SHP77 (cell line): ENCODE data around the gene ST6GALNAC5.

Source experiments
- DNase-seq, 2 experiments: peaks; one replicate each; lab custom pipeline; 2025; lab: John Stamatoyannopoulos, UW

The ST6GALNAC5 gene

DNA sequence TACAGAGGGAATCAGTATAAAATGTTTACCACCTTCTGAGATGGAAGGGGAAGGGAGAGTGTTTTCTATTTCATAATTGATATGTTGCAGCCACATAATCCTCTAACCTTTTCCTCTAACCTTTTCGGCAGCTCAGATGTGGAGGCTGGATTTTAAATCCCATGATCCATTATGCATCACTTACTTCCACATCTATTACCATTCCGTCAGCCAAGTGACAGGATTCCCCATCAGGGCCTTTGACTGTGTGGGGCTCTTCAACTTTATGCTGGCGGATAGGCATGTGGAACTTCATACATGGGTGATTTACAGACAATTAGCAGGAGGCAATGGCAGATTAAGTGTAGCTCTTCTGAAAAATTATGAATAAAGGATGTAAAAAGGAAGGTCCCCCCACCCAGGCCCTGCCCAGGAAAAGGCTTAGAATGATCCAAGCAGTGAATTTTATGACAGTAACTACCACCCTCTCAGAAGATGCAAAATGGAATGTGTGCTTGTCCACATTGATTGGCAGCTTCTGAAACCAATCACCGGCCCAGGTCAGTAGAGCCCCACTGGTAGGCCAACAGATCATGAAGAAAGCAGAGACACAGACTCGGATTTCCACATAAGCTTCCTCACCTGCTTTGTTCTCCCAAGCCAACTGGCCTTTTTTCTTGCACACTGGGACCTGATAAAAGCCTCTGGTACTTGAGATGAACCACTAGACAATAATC lies 147.0 kb downstream of the ST6GALNAC5 start:
- DNase-seq: no peak

DNA sequence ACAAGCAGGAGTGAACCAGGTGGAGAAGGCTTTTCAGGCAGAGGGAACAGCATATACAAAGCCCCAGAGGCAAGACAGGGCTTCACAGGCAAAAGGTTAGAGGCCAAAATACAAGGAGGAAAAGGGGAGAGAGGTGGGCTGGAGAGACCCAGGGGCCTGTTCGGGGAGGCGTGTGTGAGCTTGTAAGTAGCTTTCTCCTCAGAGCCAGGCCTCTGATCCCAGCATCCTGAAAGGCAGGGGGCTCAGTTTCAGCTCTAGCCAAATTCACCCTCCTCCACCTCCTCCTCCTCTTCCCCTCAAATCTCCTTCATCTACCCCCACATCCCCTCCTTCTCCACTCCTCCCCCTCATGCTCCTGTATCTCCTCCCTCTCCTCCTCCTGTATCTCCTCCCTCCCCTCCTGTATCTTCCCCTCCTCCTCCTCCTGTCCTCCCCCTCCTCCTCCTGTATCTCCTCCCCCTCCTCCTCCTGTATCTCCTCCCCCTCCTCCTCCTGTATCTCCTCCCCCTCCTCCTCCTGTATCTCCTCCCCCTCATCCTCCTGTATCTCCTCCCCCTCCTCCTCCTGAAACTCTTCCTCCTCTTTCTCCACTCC lies 148.6 kb downstream of the ST6GALNAC5 start:
- DNase-seq: no peak

DNA sequence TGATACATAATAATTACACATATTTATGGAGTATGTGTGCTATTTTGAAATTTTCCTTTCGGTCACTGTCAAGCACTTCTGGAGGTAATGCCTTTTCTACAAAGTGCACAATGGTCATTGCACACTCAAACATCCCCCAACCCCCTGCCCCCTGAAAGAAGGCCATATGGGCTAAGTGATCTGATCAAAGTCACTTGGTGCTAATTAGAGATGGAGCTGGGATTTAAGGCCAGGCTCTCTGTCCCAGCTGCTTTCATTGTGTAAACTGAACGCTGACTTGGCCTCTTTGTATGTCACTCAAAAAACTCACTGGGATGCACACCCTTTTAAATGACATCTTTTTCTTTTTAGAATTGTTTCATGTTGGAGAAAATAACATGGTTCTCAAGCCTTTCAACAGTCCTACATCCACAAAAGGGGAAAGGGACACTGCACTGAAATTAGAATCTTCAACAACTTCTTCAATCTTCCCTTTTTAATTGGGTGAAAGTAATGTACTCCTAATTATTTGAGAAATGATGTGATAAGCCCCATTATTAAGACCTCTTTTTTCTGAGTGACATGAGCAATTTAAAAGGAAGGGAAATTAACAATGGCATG lies 149.2 kb downstream of the ST6GALNAC5 start:
- DNase-seq: no peak

DNA sequence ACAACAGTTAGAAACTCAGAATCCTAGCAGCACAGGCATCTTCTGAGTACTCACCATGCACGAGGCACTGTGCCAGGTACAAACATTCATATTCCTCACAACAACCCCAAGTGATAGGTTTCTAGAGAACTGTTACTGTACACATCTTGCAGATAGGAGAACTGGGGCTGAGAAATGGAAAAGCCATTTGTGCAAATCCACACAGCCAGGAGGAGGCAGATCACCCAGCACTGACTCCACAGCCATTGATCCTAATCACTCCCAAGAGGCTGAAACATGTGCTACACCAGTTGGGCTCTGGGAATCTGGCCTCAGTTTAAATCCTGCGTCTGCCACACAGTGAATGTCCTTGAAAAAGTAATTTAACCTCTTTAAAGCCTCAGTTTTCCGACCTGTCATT lies 151.0 kb downstream of the ST6GALNAC5 start:
- DNase-seq: no peak

DNA sequence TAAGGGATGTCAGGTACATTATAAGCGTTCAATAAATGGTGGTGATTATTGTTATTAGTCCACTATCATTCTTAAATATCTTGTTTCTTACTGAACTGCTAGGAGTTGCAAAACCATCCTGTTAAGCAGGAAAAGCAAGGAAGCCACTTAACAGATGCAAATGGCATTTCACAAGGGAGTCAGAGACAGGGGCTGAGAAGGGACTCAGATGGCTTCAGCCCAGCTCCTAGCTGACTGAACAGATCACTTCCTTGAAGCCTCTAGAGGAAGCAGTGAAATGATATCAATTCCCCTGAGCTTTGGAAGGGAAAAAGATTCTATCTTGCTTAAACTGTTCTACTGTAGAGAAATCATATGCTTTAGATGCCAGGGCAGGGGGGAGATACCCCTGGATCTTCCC lies 151.5 kb downstream of the ST6GALNAC5 start:
- DNase-seq: no peak

DNA sequence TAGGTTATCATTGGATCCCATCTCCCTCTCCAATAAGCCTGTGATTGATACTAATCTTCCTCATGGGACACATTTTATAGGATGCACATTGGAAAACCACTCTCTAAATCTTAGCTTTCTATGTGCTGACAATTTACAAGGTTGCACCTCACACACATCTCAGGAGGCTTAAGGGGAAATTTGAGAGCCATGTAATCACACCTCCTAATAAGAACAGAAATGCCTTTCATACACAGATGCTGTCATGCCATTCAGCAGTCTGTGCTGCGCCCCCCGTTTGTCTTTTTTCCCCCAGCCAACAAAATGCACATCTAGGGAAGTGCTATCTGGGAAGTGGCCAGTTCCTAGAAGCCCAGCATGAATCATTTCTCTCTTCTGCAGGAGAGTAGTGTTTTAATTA lies 154.5 kb downstream of the ST6GALNAC5 start:
- no peak for DNase-seq

DNA sequence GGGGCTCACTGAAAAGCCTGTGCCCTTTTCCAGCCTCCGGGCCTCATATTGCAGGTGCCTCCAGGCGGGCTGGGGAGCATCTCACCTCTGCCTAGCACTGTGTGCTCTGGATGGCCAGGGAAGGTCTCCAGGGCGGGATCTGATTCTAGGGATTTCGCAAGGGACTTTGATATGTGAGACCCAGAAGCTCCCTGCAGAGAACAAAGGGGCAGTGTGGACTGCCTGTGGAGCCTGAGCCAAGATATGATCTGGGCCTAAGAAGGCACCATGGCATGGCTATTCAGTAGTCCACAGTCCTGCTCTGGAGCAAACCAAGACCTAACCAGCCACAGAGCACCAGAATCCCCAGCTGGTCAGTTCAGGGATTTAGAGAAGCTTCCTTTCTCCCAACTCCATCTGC lies 157.2 kb downstream of the ST6GALNAC5 start:
- no peak for DNase-seq

DNA sequence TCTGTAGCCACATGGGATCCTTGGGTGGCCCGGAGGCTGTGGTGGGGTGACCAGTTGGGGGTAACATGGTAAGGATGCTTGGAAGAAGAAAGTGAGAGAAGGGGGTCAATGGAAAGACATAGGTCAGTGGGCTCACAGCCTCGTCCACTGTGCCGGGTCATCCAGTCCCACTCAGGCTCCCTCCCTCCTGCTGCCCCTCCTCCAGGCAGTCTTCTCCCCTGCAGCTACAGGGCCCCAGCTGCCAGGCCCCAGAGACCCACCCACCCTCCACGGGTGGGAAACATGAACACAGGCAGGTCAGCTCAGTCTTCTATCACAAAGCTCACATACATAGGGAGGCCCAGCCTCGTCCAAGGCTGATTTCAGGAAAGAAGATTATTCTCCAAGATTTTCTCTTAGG lies 158.3 kb downstream of the ST6GALNAC5 start:
- DNase-seq: no peak

DNA sequence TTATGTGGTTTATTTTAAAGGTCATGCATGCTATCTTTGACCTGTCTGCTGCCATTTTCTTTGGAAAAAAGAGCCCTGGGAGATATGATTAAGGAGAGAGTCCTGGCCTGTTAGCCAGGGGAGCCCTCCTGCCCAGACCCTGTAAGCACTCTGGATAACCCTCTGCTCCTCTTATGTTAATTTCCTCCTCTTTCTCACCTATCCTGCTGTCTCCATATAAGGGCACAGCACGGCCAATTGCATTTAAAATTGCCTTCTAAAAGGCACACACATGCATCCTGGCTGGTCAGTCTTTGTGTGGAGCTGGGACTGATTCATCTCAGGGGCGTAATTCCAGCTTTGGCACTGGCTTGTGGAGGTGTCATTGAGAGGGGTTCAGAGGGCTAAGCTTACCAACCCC lies 158.9 kb downstream of the ST6GALNAC5 start:
- DNase-seq: no peak

DNA sequence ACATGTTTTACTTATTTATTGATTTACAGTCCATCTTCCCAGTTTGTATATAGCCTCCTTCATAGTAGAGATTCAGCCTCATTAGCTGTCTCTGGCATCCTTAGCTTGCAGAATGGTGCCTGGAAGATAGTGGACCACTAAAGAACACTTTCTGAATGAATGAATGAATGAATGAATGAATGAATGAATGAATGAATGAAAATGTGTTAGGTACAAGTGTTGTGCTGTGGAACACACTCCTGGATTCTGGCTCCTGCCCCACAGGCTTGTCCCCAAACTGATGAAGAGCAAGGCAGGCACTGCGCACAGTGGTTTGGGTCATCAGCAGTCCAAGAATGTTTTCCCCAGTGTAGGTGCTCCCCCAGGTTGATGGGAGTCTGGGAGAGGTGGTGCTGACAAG lies 159.4 kb downstream of the ST6GALNAC5 start:
- no peak for DNase-seq

DNA sequence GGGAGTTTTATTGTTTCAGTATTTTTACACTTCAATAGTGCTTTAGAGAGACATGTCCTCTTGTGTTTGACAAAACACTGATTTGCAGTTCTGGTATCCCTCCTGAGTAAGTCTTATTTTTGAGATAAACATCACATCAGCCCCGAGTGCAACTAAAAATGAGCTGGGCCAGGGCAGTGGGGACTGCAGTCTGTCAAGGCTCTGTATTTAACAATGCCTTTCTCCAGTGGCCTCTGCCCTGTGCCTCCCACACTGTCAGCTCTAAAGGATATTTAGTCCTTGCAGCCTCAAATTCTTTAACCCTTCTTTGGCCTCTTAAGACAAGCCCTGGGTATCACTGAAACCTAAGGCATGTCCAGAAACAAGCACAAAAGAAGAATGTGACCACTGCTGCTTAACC lies 160.6 kb downstream of the ST6GALNAC5 start:
- no peak for DNase-seq

DNA sequence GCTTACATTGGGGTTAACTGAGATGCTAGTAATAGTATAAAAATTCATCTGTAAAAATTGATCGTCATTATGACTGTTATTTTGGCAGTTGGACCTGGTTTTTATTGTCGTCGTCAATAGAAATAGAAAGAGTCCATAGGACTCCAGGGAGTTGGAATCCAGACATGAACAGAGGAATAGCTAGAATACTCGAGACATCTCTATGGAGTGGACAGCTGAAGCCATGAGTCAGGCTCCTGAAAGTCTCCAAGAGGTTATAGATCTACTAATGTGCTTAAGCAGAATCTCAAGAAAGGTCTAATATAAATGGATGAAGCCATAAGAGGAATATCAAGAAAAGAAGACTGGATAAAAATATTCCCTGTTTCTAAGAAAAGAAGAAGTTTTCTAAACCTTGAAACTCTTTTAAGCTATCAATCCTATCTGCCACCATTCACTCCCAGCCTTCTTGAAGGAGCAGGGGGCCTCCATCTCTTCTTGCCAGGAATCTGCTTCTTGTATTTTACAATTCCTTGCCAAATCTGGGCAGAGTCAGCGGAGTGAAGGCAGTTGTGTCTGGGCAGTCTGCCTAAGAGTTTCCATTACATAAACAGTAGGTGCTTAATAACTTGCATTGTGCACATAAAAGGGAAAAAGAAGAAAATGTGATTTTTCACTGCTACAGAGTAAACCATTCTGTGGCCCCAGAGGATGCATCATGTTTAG lies 163.3 kb downstream of the ST6GALNAC5 start:
- DNase-seq: peak in 1 of 2 experiments; percentile 17

DNA sequence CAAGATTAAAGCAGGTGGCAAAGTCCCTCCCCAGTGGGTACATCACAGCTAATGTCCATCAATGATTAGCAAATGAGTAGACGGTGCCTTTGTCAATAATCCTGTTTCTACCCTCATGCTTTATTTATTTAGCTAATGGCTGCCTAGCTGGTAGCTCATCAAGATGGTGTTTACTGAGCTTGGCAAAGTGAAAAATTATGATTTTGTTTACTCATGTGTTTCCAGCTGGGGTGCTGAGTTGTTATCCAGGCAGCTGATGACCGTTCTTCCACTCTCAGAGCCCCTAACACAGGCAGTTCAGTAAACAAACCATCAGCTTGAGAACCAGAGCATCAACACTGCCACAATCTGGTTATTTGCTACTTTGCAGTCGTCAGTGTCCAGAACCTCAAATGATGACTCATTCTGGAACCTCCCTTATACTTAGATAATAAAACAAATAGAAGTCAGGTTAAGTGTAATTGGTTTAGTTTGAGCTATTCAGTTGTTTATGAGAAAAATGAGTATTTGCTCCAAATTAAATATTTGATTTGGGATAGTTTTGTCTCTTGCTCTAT lies 163.9 kb downstream of the ST6GALNAC5 start:
- DNase-seq: peak; percentile 24 to 61

DNA sequence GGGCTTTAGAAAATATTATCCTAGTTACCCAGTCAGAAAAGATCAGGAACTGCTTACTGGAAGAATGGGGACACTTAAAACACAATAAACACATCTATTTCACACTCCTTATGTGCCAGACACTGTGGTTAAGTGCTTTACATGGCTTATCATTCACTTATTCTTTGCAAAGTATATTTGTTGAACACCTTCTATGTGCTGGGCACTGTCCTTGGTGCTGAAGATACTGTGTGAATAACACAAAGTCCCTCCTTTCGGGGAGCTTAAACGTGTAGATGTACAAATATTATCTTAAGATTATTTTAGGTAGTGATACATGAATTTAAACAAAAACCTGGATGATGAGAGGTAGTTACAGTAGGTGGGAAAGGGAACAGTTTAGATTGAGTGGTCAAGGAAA lies 169.3 kb downstream of the ST6GALNAC5 start:
- DNase-seq: no peak

DNA sequence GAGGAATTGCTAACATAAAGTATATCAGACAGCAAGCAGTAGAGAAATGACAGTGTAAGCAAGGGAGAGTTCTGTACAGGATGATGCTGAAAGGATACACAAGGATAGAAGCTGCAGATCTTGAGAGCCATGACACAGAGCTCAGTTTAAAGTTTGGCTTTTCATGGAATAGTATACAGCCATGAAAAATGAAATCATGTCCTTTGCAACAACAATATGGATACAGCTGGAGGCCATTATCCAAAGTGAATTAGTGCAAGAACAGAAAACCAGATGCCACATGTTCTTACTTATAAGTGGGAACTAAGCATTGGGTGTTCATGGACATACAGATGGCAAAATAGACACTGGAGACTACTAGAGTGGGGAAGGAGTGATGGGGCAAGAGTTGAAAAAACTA lies 169.8 kb downstream of the ST6GALNAC5 start:
- no peak for DNase-seq

DNA sequence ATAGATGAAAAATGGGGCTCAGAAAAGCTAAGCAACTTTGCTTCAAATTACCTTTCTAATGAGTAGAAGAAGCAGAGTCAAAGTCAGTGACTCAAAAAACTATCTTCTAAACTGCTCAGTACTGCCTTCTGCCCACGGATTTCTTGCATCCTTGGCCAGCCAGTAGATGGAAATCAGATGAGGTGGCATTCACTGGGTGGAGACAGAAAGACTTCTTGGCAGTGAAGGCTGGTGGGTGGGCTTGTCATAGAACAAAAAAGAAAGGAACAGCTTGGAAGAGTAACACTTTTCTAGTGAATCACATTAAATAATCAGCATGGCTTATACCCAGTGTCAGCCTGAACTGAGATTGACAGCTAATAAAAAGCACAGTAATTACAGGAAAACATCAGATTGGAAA lies 170.7 kb downstream of the ST6GALNAC5 start:
- DNase-seq: no peak

DNA sequence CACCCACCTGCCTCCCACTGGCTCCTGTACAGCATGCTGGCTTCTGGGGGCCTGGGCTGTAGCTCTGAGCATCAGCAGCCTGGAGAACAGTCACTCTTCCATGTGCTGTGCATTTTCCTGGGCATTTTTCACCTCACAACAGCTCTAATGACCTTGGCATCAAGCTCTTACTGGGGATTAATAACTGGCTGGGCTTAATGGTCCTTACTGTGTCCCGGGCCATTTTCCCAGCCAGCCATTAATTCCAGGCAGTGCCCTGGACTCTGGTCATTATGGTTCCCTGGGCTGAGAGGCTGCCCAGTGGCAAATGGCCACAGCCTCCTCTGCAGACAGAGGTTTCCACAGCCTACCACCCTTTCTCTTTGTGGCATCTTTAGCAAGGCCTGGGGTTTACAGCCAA lies 171.8 kb downstream of the ST6GALNAC5 start:
- no peak for DNase-seq

DNA sequence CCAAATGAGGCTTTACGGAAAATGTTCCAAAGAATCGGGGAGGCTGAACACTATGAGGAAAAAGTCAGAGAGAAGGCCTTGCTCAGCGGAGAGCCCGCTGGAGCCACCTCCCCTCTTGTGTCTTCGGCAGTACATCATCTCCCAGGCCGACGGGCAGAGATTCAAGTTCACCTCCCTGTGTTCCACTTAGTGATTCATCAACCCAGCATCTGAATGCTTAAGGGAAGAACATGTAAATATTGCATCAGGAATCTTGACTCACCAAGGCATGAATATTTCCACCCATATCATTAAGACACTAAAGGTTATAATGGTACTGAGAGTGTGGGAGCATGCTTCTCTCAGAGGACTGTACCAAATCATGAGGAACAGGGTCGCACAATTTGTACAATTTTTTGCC lies 172.5 kb downstream of the ST6GALNAC5 start:
- DNase-seq: no peak

DNA sequence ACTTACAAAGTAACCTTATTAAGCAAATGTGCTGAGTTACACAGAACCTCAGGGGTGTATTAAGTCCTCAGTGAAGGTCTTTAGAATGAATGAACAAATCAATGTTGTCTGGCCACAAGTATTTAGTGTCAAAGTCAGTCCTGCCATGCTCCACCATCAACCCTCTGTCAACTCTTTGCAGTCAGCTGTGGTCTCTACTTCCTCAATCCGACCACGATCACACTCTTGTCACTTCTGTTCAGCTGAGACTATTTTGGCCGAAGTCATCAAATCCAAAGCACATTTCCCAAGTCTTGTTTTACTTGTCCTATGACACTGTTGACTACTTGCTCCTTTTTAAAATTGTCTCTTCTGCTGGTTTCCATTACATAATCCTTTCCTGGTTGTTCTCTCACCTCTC lies 173.5 kb downstream of the ST6GALNAC5 start:
- no peak for DNase-seq

DNA sequence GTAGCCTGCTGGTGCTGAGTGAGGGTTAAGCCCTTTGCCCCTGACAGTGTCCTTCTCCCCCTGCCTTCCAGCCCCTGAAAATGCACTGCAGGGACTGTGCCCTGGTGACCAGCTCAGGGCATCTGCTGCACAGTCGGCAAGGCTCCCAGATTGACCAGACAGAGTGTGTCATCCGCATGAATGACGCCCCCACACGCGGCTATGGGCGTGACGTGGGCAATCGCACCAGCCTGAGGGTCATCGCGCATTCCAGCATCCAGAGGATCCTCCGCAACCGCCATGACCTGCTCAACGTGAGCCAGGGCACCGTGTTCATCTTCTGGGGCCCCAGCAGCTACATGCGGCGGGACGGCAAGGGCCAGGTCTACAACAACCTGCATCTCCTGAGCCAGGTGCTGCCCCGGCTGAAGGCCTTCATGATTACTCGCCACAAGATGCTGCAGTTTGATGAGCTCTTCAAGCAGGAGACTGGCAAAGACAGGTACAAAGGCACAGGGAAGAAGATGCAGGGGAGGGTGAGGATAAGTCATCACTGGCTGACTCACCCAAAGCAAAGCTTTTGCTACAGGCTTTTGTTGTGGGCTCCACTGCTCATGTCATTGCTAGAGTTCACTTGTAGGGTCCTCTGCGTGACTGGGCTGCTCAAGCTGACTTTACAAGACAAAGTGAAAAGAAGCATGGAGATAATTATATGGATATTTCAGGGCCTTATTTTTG lies 177.0 kb downstream of the ST6GALNAC5 start:
- DNase-seq: no peak

DNA sequence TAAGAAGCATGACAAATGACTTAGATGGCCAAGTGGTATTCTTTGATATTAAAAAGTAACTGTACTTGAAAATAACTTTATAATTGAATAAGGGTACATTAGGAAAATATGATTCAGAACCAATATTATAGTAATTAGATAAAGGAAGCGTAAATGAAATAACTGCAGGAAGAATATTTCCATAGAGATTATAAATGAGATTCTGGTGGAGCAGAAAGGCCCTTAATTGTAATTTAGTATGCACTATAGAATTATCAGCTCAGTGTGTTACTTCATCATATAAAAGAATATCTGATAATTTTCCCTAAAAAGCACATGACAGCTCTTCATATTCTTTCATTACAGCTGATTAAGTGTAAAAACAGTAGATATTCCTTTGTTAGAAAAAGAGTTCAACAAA lies 180.3 kb downstream of the ST6GALNAC5 start:
- DNase-seq: no peak

DNA sequence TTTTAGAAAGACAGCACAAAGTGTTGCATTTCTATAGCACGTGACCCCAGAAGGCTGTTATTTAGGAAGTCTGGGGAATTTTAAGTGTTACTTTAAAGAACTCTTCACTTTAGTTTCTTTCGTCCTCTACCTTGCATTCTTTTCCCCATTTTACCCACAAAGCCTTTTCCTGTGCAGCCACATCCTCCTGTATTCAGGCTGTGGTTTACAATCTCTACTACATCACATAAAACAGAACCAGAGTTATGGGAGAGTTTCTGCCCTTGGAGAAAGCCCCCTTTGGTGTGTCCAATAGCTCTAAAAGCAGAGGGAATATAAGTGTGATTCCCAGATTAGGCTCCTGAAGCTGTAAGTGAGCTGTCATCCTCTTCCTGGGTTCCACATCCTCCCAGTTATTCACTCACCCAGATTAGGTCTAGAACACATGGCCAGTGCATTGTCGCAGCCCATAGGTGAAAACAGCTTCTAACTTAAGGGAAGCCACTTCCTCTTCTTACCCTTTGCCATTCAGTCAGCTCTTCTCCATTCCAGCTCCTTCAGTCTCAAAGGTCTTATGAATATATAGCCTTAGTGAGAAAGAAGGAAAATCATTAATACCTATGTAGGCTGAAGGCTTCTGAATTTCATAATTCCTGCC lies 180.8 kb downstream of the ST6GALNAC5 start:
- no peak for DNase-seq
